SU-DHL-6 (cell line): Measurements from ENCODE around the gene GFRA4.

Experiments
- H2AFZ ChIP-seq: fragments of 200-600 bp; sonication (generic); 2 replicates; pipeline ENCODE4 v1.6.1; 2014; ENCODE audit warnings: low read depth, mild to moderate bottlenecking, moderate library complexity, mixed read lengths, antibody characterized with exemption, low read length; ENCODE audit not compliant: severe bottlenecking
- H3F3A ChIP-seq: fragments of 200-600 bp; shearing (Covaris generic); 2 replicates; pipeline ENCODE4 v1.6.0; 2016; ENCODE audit warnings: antibody characterized with exemption, mild to moderate bottlenecking; ENCODE audit not compliant: insufficient read depth
- H3K27ac ChIP-seq: fragments of 200-600 bp; sonication (generic); 2 replicates; pipeline ENCODE4 v1.5.1; 2016; ENCODE audit warnings: low read depth, mild to moderate bottlenecking, low read length, moderate library complexity, mixed read lengths
- H3K27me3 ChIP-seq: fragments of 200-600 bp; sonication (generic), shearing (Covaris generic); 2 replicates; pipeline ENCODE4 v1.6.0; 2014; ENCODE audit warnings: mild to moderate bottlenecking, low read length
- H3K36me3 ChIP-seq: fragments of 200-600 bp; sonication (generic); 2 replicates; pipeline ENCODE4 v1.6.1; 2014; ENCODE audit warnings: mild to moderate bottlenecking, low read length, mixed read lengths
- H3K4me2 ChIP-seq: fragments of 300-600, 200-600 bp; shearing (Covaris generic), sonication (generic); 2 replicates; pipeline ENCODE4 v1.6.0; 2014; ENCODE audit warnings: low read length, low read depth, mild to moderate bottlenecking; ENCODE audit not compliant: poor library complexity, severe bottlenecking
- H3K4me3 ChIP-seq: fragments of 200-600 bp; sonication (generic); 2 replicates; pipeline ENCODE4 v1.5.1; 2014; ENCODE audit warnings: antibody characterized with exemption, low read length, mild to moderate bottlenecking, mixed read lengths; ENCODE audit not compliant: insufficient read depth, poor library complexity, severe bottlenecking
- H3K79me2 ChIP-seq: fragments of 200-600 bp; sonication (generic); 2 replicates; pipeline ENCODE4 v1.6.1; 2014; ENCODE audit warnings: mild to moderate bottlenecking, low read length, moderate library complexity; ENCODE audit not compliant: insufficient read depth
- H3K9ac ChIP-seq: fragments of 200-600 bp; sonication (generic); 2 replicates; pipeline ENCODE4 v1.7.0; 2014; ENCODE audit warnings: mild to moderate bottlenecking, low read length
- H3K9me2 ChIP-seq: fragments of 200-600 bp; sonication (generic); replicated peaks from 2 replicates; pipeline ENCODE4 v1.6.1; 2014; ENCODE audit warnings: low read length; ENCODE audit not compliant: insufficient read depth
- H3K9me3 ChIP-seq: fragments of 200-600 bp; sonication (generic); 2 replicates; pipeline ENCODE4 v1.6.1; 2014; ENCODE audit warnings: low read length, mixed read lengths; ENCODE audit not compliant: insufficient read depth
- H4K20me1 ChIP-seq: fragments of 200-600 bp; sonication (generic); 2 replicates; pipeline ENCODE4 v1.6.1; 2014; ENCODE audit warnings: low read depth, mild to moderate bottlenecking, antibody characterized with exemption, low read length, moderate library complexity, mixed read lengths
- EZH2phosphoT487 ChIP-seq: fragments of 200-600 bp; sonication (generic), shearing (Covaris generic); conservative IDR thresholded peaks from 2 replicates; pipeline ENCODE4 v1.6.1; 2018; ENCODE audit warnings: mild to moderate bottlenecking, antibody characterized with exemption, low read length, moderate library complexity, mixed read lengths
- TF ChIP-seq, protein P1 (sequence below): fragments of 200-600 bp; sonication (generic); IDR thresholded peaks from one replicate; pipeline ENCODE4 v1.5.1; 2017; ENCODE audit warnings: antibody characterized with exemption, mild to moderate bottlenecking, low read length, moderate library complexity; ENCODE audit not compliant: insufficient read depth, poor library complexity, severe bottlenecking

The GFRA4 gene

DNA sequence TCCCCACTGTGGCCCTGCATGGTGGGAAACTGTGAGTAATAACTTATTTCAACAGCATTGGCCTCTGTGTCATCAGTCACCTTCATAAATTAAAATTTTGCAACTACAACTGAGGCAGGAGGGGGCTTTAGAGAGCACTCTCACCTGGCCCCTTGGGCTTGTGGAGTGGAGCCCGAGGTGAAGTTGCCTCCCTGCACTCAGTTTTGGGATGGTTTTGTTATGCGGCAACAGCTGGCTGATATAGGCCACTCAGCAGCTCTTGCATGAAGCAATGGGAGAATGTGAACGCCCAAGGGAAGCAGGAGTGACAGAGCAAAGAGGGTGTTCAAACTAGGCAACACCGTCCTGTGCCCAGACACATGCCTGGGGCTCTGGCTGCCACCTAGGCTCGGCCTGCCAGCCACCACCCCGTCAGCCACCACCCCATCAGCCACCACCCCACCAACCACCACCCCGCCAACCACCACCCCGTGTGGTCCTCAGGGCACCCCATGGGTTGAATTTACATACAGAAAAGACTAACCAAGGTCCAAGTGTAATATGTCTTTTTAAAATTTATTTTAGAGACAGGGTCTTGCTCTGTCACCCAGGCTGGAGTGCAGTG lies 4.3 kb upstream of the GFRA4 start:
- Histone ChIP-seq H2AFZ (no peak overlapping the region), H3K9me2 (no peaks in the 10 kb centered on the region), H4K20me1 (no peaks in the 10 kb centered on the region), H3K9me3 (no peaks in the 10 kb centered on the region), H3K4me2 (no peak overlapping the region), H3K27me3 (no peaks in the 10 kb centered on the region), H3K9ac (no peak overlapping the region), H3F3A (no peaks in the 10 kb centered on the region), H3K79me2 (no peaks in the 10 kb centered on the region), H3K27ac (no peak overlapping the region), H3K36me3 (no peaks in the 10 kb centered on the region), H3K4me3 (no peak overlapping the region)
- TF ChIP-seq, protein P1, sequence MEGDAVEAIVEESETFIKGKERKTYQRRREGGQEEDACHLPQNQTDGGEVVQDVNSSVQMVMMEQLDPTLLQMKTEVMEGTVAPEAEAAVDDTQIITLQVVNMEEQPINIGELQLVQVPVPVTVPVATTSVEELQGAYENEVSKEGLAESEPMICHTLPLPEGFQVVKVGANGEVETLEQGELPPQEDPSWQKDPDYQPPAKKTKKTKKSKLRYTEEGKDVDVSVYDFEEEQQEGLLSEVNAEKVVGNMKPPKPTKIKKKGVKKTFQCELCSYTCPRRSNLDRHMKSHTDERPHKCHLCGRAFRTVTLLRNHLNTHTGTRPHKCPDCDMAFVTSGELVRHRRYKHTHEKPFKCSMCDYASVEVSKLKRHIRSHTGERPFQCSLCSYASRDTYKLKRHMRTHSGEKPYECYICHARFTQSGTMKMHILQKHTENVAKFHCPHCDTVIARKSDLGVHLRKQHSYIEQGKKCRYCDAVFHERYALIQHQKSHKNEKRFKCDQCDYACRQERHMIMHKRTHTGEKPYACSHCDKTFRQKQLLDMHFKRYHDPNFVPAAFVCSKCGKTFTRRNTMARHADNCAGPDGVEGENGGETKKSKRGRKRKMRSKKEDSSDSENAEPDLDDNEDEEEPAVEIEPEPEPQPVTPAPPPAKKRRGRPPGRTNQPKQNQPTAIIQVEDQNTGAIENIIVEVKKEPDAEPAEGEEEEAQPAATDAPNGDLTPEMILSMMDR = no peak
- no peak for TF ChIP-seq EZH2phosphoT487

- H4K20me1 ChIP-seq = no peaks in the 10 kb centered on the region
- H3K27ac ChIP-seq = no peak overlapping the region
- H3K27me3 ChIP-seq = no peaks in the 10 kb centered on the region
- no peaks in the 10 kb centered on the region for H3K9me2 ChIP-seq
- H3F3A ChIP-seq = no peaks in the 10 kb centered on the region
- no peaks in the 10 kb centered on the region for H3K9me3 ChIP-seq
- no peak overlapping the region for H3K4me3 ChIP-seq
- H3K79me2 ChIP-seq = no peaks in the 10 kb centered on the region
- H3K9ac ChIP-seq = no peak overlapping the region
- H2AFZ ChIP-seq = no peak overlapping the region
- H3K4me2 ChIP-seq = no peak overlapping the region
- no peak for TF ChIP-seq EZH2phosphoT487
- TF ChIP-seq, protein P1 = no peak
- no peaks in the 10 kb centered on the region for H3K36me3 ChIP-seq
These were observed 659 bp upstream of the GFRA4 start for GRCh38 chr20:3663858-3664257.

DNA sequence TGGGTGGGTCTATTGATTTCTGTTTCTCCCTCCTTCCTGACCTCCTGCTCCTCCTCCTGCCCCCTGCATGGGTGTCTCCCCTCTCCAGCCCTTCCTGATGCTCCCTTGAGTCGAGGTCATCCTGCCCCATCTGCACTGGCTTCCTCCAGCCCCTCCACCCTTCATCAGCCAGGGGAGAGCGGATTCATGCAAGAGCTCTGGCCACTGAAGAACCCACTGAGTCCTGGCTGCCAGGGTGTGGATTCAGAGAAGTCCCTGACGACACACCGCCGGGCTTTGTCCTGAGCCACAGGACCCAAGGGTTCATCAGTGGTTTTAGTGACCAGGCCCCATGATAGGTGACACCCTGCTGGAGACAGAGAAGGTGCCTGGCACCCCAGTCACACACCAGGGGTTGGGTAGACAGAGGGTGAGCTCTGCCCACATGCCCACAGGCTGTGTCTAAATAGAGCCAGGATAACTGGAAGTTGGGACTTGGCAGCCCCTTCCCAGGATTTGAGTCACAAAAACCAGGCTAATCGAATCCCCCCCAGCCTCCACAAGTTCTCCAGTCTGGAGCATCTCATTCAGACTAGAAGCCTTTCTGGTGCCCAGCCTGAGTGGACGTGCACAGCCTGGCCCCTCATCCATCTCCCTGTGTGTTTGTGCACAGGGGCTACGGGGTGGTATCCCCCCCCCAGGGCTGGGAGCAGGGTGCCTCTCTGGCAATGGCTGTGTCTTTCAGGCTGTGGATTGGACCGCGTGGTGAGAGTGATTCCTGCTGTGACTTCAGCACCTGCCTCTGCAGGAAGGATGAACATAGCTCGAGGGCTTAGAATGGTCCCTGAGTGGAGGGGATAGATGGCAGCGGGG lies 1.2 kb downstream of the GFRA4 start:
- Histone ChIP-seq H3K4me3 (no peak overlapping the region), H3K36me3 (no peaks in the 10 kb centered on the region), H3K9ac (no peak overlapping the region), H2AFZ (no peak overlapping the region), H4K20me1 (no peaks in the 10 kb centered on the region), H3K9me2 (no peaks in the 10 kb centered on the region), H3K27ac (no peak overlapping the region), H3F3A (no peaks in the 10 kb centered on the region), H3K4me2 (no peak overlapping the region), H3K79me2 (no peaks in the 10 kb centered on the region), H3K27me3 (no peaks in the 10 kb centered on the region), H3K9me3 (no peaks in the 10 kb centered on the region)
- no peak for TF ChIP-seq EZH2phosphoT487
- TF ChIP-seq, protein P1 = no peak
